ENCODE data around the gene LRP3.

DNA sequence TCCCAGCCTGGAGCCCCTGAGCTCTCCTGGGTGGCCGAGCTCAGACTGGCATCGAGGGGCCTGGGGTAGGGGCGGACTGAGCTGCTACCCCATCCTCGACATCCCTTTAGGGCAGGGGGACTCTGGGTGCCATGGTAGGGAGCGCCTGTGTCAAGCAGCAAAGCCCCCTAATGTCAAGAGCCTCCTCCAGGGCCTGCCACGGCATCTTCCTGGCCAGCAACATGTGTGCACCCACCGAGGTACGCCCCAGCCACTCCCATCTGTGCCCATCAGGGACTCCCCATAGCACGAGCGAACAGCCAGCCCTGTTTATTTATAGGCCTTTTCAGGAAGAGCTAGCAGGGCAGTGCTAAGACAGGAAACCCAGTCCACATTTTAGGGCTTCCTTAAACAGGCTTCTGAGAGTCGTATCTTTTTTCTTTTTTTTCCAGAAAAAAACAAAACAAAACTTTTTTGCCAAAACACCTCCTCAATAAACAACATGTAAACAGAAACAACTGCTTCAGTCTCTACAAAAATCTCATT is 14.3 kb downstream of the LRP3 start:
- TF ChIP-seq, protein P1, sequence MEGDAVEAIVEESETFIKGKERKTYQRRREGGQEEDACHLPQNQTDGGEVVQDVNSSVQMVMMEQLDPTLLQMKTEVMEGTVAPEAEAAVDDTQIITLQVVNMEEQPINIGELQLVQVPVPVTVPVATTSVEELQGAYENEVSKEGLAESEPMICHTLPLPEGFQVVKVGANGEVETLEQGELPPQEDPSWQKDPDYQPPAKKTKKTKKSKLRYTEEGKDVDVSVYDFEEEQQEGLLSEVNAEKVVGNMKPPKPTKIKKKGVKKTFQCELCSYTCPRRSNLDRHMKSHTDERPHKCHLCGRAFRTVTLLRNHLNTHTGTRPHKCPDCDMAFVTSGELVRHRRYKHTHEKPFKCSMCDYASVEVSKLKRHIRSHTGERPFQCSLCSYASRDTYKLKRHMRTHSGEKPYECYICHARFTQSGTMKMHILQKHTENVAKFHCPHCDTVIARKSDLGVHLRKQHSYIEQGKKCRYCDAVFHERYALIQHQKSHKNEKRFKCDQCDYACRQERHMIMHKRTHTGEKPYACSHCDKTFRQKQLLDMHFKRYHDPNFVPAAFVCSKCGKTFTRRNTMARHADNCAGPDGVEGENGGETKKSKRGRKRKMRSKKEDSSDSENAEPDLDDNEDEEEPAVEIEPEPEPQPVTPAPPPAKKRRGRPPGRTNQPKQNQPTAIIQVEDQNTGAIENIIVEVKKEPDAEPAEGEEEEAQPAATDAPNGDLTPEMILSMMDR (IDR thresholded peaks at IDR 0.05; ENCODE audit: low read depth, low read length): no peak
- TF ChIP-seq, protein P2, sequence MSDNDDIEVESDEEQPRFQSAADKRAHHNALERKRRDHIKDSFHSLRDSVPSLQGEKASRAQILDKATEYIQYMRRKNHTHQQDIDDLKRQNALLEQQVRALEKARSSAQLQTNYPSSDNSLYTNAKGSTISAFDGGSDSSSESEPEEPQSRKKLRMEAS (IDR thresholded peaks at IDR 0.05; ENCODE audit: low read depth, low read length): no peak
